EL (cell line): Measurements from ENCODE around the gene ABCG1.
A peak's percentile ranks its signal among the peaks of the same experiment; 100 is the strongest.

Experiments
- DNase-seq: peaks from one replicate; pipeline ENCODE4 v3.0.0-alpha.2; 2016

The ABCG1 gene

GRCh38 chr21:42308914-42309752 lies 90.2 kb downstream of the ABCG1 start:
- DNase-seq: no peak

- peak; percentile 21 for DNase-seq
Observed at GRCh38 chr21:42309753-42310213, 90.8 kb downstream of the ABCG1 start.

- no peak for DNase-seq
Observed at GRCh38 chr21:42310411-42311001, 91.6 kb downstream of the ABCG1 start.

- no peak for DNase-seq
Observed at GRCh38 chr21:42311160-42311559, 92.2 kb downstream of the ABCG1 start.

DNA sequence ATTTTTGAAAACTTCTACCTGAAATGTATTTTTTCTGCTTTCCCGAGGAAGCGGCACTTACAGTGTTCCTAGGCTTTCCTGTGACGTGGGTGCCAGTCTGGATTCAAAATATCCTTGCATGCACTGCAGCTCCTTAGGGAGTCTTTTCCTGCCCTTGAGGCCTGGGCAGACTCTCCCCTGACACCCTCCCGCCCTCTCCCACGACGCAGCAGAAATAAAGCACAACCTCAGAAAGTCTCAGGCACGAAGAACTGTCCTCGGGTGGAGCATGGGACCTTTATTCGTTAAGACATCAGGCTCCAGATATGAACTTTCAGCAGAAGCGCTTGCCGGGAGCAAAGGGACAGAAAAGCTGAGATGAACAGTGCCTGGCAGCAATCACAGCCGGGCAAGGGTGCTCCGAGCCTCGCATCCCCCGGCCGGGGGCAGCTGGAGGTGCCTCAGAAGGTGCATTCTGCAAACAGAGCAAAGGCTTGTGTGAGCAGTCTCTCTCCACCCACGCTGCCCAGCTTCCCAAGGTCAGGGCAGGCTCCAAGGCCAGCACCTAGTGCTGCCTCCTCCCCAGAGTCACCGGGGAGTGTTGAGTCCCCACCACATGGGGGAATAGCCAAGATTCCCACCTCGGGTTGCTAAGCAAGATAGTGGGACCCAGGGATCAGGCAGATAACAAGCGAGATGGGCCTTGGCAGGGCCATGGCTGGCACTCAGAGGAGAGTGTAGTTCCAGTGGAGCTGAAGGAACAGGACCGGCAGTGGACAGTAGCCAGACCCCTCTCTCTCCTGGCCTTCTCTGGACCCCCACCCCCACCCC lies 93.1 kb downstream of the ABCG1 start:
- no peak for DNase-seq

GRCh38 chr21:42312626-42313104 lies 93.7 kb downstream of the ABCG1 start:
- no peak for DNase-seq

DNA sequence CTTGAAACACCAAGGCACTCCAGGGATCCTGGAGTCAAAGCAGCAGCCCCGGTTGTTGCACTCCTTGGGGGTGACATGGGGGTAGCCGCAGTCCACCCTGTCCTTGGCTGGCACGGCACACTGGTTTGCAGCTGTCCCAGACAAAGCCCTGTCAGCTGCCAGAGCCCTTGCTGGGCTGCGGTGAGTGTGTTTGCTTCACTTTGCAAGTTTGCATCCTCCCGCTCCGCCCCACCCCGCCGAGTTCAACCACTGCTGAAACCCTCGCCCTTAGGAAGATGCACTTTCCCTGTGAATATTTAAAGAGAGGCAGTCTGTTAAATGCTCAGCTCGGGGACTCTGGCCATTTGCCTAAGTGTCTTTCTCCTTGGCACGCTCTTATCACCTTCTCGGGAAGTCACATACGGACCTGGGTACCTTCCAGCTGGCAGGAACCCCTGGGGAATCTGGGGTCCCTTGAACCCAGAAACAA lies 94.6 kb downstream of the ABCG1 start:
- DNase-seq: no peak

GRCh38 chr21:42314616-42315295 lies 95.8 kb downstream of the ABCG1 start:
- DNase-seq: no peak

DNA sequence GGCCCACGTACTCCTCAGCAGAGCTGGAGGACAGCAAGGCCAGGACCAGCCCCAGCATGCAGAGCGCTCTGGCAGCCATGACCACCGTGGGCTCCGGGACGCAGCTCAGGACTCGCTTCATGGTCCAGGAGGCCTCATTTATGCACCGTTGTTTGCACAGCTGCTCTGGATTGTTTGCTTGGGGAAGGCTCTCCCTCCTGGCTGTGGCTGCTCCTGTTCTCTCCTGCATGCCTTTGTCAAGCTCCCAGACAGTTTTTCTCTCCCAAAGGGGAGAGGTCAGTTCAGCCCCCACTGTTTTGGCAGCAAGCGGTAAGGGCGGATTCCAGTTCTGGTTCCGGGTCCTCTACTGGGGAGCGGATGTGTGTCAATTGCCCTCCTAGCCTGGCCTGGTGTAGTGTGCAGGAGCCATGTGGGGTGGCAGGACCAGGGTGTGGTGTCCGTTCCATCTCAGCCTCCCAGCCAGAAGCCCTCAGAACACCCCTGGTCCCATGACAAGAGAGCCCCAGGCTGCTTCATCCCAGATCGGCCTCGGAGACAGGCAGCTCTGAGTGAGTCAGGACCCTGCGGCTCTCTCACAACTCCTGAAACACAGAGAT lies 96.5 kb downstream of the ABCG1 start, which contains the start of gene TFF3:
TSS of gene TFF3 (minus strand) at position 114 of the 596 bp plus-strand sequence. CDS start at position 79, 35 bp downstream.
- no peak for DNase-seq

DNA sequence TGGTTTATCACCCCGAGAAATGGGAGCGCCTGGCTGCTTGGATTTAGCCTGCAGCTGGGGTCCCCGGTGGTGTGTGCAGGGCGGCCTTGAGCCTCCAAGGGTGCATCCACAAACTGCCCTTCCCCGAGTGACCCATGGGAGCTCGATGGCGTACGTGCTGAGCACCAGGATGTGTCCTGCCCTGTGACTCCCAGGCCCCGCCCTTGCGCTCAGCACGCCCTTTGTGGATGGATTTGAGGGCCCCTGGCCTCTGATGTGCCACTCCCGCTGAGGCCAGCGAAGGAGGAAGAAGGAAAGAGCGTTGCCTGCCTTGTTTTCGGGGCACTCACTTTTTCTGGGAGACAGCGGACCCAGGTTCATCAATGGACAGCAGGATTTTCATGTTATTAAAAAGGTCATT lies 98.0 kb downstream of the ABCG1 start:
- DNase-seq: no peak

DNA sequence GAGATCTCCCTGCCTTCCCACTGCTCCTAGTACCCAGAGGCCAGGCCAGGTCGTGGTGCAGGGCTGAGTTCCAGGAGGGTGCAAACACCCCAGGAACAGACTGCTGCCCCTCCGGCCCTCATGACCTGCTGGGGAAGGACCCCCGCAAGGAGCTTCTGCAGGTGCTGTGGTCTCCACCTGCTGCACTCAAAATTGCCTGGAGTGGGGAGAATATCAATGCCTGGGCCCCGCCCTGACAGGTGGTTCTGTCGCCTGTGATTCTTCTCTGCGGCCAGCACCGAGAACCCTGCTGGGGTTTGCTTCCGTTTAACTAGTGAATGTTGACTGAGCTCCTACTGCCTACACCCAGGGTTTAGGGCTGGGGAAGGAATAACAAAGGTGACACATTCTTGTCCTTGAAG lies 98.4 kb downstream of the ABCG1 start:
- no peak for DNase-seq

DNA sequence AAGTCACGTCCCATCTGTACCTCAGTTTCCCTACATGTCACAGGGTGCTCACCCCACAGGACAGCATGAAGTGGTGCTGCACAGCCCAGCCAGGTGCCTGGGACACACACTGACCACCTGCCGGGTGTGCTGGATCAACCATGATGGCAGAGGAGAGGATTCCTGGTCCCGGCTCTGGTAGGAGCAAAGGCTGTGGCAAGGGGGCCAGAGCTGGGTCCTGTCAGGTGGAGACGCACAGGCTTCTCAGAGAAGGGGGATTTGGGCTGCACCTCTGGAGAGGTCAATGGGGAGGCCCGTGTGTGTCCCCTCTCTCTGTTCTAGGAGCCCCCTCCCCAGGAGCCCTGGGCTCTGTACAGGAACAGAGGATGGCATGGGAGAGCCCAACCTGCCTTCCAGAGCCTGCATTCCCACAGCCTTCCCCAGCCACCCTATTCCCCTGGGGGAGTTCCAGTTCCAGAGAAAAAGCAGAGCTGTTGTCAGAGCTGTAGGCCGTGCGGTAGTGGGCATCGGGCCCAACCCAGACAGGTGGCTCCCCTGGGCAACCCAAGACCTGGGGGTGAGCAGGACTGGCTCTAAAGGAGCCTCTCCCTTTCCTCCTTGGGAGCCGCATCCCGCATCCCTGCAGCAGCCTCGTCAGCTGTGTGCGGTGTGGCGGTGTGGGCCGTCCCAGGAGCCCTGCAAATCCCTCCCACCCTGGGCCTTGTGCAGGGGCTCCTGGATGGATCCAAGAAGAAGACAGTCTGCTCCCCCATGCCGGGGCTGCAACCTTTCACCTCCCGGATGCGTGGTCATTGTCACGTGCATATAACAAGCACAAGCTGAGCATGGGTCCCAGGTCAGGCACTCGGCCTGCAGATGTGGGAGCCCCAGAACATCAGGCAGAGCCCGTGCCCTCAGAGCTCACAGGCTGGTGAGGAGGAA lies 99.1 kb downstream of the ABCG1 start:
- DNase-seq: no peak

- no peak for DNase-seq
Observed at GRCh38 chr21:42319376-42319775, 100.4 kb downstream of the ABCG1 start.

DNA sequence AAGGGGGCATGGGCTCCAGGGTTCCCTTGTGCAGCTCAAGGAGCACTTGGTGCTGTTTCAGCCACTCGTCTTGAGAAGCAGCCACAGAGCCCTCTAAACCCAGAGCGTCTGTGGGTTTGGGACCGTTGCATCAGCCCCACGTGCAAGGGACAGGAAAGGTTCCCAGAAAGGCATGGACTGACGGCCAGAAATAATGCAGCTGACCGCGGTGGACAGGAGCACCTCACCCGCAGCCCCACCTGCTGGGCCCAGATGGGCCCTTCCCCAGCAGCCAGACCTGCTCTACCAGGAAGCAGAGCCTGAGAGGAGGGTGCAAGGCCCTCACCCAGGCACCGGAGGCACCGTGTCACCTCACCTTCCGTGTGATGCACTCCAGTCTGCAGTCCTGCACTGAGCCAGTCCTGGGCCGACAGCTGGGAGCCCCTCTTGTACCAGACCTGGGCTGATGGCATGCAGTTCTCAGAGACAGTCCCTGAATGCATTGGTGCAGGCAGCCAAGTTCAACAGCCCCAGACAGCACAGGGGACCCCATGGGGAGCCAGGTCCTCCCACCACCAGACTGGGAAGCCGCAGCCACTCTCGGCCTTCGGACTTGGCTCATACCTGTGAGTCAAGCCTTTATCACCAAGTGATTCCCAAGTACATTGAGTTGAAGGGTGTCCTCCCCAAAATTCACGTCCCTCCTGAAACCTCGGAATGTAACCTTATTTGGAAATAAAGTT lies 101.1 kb downstream of the ABCG1 start:
- no peak for DNase-seq

GRCh38 chr21:42320791-42321190 lies 101.9 kb downstream of the ABCG1 start:
- DNase-seq: no peak

DNA sequence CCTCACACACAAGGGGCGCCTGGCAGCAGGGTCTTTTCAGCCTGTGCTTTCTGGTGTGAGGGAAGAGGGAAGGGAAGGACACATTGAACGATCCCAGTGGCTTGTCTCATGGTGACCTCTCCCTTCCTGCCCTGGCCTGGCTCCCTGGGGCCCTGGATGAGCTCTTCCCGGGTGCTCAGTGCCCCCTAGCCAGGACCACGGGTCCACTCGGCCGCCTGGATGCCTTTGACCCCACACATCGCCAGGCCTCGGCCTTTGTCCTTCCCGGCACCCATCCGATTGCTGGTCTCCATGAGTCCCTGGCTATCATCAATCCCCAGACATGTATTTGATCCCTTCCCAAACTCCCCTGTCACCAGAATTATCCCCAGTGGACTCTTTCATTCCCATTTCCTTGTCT lies 102.3 kb downstream of the ABCG1 start:
- no peak for DNase-seq

GRCh38 chr21:42321845-42322244 lies 102.9 kb downstream of the ABCG1 start:
- no peak for DNase-seq

GRCh38 chr21:42324896-42325295 lies 106.0 kb downstream of the ABCG1 start:
- DNase-seq: no peak

DNA sequence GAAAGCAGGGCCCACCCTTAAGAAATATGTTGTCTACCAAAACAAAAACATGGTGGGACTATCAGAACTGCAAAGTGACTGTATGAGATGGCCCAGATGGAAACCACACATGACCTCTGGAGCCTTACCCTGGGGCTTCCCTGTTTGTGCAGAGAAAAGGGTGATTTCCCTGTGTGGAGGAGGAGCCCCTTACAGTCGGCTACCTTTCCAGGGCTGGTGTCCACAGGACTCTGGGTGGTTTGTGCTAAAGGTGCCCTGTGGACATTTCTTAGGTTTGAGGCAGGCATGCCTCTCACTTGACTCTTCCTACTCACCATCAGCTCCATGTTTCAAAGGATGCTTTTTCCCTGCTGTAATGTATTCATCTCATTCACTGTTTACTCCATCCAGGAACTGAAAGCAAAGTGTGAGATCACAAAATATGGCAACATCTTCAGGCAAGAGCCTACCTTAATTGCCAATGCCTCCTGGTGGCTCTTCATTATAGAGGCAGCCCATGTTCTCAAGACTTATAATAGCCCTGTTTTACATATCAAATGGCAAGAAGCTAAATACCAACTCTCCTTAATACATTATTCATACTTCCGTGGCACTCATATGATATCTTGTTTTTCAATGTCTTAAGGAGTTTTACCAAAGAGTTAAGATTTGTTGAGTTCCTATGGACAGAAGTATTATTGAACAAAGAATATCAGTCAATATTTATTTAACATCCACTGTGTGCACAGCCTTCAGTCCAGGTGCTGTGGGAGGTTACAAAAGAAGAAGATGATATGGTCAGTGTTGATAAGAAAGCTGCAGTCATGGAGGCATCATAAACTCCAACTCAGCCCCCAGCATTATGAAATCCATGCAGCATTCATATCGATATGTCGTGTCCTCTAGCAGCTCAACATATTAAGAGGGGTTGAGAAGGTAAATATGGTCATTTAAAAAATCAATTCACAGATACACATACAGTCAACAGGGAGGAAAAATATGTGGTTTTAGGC lies 111.7 kb downstream of the ABCG1 start:
- no peak for DNase-seq
